Smooth muscle cell (in vitro differentiated cells): Measurements from ENCODE around the gene AP2B1. TPM values are rescaled to one million over a fixed set of nuclear protein-coding genes. Genes with fewer than 3 reads are reported as not detected.

Source experiments
- DNase-seq: peaks from one replicate; lab custom pipeline; 2025; ENCODE audit not compliant: unreplicated experiment; lab: John Stamatoyannopoulos, UW
- H2AFZ ChIP-seq: fragments of 200-600 bp; sonication (generic); 2 replicates; pipeline ENCODE4 v1.6.0; 2016; ENCODE audit warnings: antibody characterized with exemption, low read depth, mild to moderate bottlenecking
- H3F3A ChIP-seq: fragments of 200-600 bp; sonication (generic); 2 replicates; pipeline ENCODE4 v1.6.0; 2017; ENCODE audit warnings: antibody characterized with exemption, low read depth
- H3K27ac ChIP-seq: fragments of 200-600 bp; sonication (generic); 2 replicates; pipeline ENCODE4 v1.5.1; 2016; ENCODE audit warnings: low read depth, mild to moderate bottlenecking
- H3K27me3 ChIP-seq: fragments of 200-600 bp; sonication (generic); 2 replicates; pipeline ENCODE4 v1.6.1; 2016; ENCODE audit warnings: low read depth, mild to moderate bottlenecking
- H3K36me3 ChIP-seq: fragments of 200-600 bp; sonication (generic); 2 replicates; pipeline ENCODE4 v1.5.1; 2016; ENCODE audit warnings: low read depth
- H3K4me1 ChIP-seq: fragments of 200-600 bp; sonication (generic); 2 replicates; pipeline ENCODE4 v1.5.1; 2016; ENCODE audit warnings: low read depth
- H3K4me2 ChIP-seq: fragments of 200-600 bp; sonication (generic); 2 replicates; pipeline ENCODE4 v1.6.0; 2016; ENCODE audit warnings: mild to moderate bottlenecking
- H3K4me3 ChIP-seq: fragments of 200-600 bp; sonication (generic); 2 replicates; pipeline ENCODE4 v1.5.1; 2016; ENCODE audit warnings: mild to moderate bottlenecking
- H3K79me2 ChIP-seq: fragments of 200-600 bp; sonication (generic); 2 replicates; pipeline ENCODE4 v1.6.0; 2016; ENCODE audit warnings: low read depth, mild to moderate bottlenecking
- H3K9ac ChIP-seq: fragments of 200-600 bp; sonication (generic); 2 replicates; pipeline ENCODE4 v1.6.0; 2016; ENCODE audit warnings: low read depth
- H3K9me3 ChIP-seq: fragments of 200-600 bp; sonication (generic); replicated peaks from 2 replicates; pipeline ENCODE4 v1.5.1; 2016; ENCODE audit warnings: low read depth
- H4K20me1 ChIP-seq: fragments of 200-600 bp; sonication (generic); 2 replicates; pipeline ENCODE4 v1.6.0; 2016; ENCODE audit warnings: low read depth
- CTCF ChIP-seq: fragments of 200-600 bp; sonication (generic); IDR thresholded peaks from 2 replicates; pipeline ENCODE4 v1.5.1; 2017; ENCODE audit warnings: borderline replicate concordance, mild to moderate bottlenecking, antibody characterized with exemption; ENCODE audit not compliant: insufficient read depth, poor library complexity, severe bottlenecking
- WGBS: methylation state at CpG from one replicate; pipeline ENCODE4 v1.1.7; 2016; ENCODE audit warnings: low lambda C conversion rate; 5-methylcytosine and 5-hydroxymethylcytosine counted together
- polyA plus RNA-seq: library from polyadenylated mRNA; unstranded; fragments of >200 nt; fragmentation: Nextera tagmentation; extraction: Ambion mirVana; gene quantifications from 2 replicates; pipeline ENCODE4 v1.2.1, GENCODE V29; 2016
- total RNA-seq: library from RNA; depleted of rRNA; stranded (reverse); fragments of >200 nt; gene quantifications from 2 replicates; pipeline ENCODE4 v1.2.3, GENCODE V29; 2014

Gene AP2B1
- total and polyA plus RNA-seq, 2 experiments from 2014 or later: 58.5 to 92.3 TPM

DNA sequence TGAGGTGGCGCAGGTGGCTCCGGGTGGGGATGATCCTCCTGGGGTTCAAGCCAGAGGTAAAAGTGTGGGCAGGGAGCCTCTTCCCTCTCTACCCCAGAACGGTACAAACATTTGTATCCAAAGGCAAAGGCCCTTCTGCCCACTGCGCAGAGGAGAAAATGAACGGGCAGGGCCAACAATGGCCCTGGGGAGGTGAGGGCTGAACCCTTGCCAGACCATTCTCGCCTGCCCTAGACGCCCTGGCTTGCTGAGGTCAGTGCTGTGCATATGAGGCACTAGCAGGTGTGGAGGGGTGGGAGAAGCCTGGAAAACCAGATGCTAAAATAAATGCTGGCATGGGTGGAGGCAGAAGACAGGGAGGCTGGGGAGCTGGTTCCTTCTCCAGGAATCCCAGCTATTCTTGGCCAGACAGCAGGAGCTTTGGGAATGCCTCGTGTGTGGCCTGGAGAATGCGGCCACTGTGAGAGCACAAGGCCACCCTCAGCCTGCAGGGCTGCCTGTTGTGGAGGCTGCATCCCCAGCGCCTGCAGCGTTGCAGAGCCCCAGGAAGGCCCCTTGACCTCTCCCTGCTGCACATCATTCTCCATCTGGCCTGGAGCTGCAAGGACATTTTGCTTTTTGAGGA, 178.1 kb downstream of the AP2B1 start:
- Histone ChIP-seq H3K36me3 (no peaks in the 10 kb centered on the region), H3K9ac (no peak overlapping the region), H3K27me3 (no peaks in the 10 kb centered on the region), H3K4me3 (no peak overlapping the region), H3K27ac (no peak overlapping the region), H3F3A (peaks cover 8% of the 10 kb centered on the region), H3K4me2 (peak overlapping the region; percentile 92), H3K4me1 (peaks cover 5% of the 10 kb centered on the region), H4K20me1 (no peaks in the 10 kb centered on the region), H3K79me2 (no peaks in the 10 kb centered on the region), H2AFZ (no peak overlapping the region), H3K9me3 (no peaks in the 10 kb centered on the region)
- DNase-seq: no peak
- WGBS: 68% methylated on average over 11 of the region's 11 CpGs
- no peak for TF ChIP-seq CTCF

DNA sequence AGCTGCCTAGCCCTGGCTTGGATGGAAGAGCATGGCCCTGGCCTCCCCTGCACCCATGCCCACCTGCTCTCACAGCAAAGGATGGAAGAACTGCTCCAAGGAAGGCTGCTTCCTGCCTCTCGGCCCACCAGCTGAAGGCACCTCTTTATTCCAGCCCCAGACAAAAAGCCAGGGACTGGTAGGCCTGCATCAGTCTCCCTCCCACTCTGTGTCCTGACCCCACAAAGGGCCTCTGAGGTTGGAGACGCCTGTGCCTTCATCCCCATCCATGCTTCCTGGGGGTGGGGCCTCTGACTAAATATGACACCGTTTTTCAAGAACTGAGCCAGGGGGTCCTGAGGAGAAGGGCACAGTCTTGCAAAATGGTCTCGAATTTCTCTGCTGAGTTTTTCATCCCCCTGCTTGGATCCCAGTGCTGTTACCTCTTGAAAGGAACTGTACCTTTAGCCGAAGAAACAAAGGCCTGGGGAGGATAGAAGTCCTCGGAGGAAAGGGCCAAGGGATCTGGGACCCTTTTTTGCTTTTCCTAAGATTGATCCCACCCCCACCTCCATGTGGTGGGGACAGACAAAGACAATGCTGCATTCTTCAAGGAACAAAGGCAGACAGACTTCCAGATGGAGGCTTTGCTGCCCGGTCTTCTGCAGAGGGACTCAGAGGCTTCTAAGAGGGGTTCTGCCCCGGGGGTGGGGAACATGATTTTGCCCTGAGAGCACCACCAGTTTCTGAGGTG, 178.8 kb downstream of the AP2B1 start:
- H3K9ac ChIP-seq: no peak overlapping the region
- peaks cover 5% of the 10 kb centered on the region for H3K4me1 ChIP-seq
- TF ChIP-seq CTCF: no peak
- H2AFZ ChIP-seq: no peak overlapping the region
- H3F3A ChIP-seq: peaks cover 8% of the 10 kb centered on the region
- no peaks in the 10 kb centered on the region for H3K36me3 ChIP-seq
- no peak overlapping the region for H3K4me3 ChIP-seq
- no peaks in the 10 kb centered on the region for H3K9me3 ChIP-seq
- no peak for DNase-seq
- no peak overlapping the region for H3K27ac ChIP-seq
- no peaks in the 10 kb centered on the region for H3K27me3 ChIP-seq
- H4K20me1 ChIP-seq: no peaks in the 10 kb centered on the region
- H3K4me2 ChIP-seq: no peak overlapping the region
- 84% methylated on average over 8 of the region's 8 CpGs for WGBS
- no peaks in the 10 kb centered on the region for H3K79me2 ChIP-seq

GRCh38 chr17:35766489-35766877, 179.4 kb downstream of the AP2B1 start:
- Histone ChIP-seq H3K4me2 (no peak overlapping the region), H3K4me3 (no peak overlapping the region), H3K4me1 (peaks cover 5% of the 10 kb centered on the region), H3K79me2 (no peaks in the 10 kb centered on the region), H3K9me3 (no peaks in the 10 kb centered on the region), H4K20me1 (no peaks in the 10 kb centered on the region), H2AFZ (no peak overlapping the region), H3K36me3 (no peaks in the 10 kb centered on the region), H3F3A (peaks cover 8% of the 10 kb centered on the region), H3K27ac (no peak overlapping the region), H3K27me3 (no peaks in the 10 kb centered on the region), H3K9ac (no peak overlapping the region)
- TF ChIP-seq CTCF: no peak
- 97% methylated on average over 24 of the region's 24 CpGs for WGBS
- no peak for DNase-seq
